A549 treated with Mapracorat at 1 μM for 4 hours (cell line): Measurements from ENCODE around the gene PCSK9. TPM values are rescaled to one million over a fixed set of nuclear protein-coding genes. Genes with fewer than 3 reads are reported as not detected.

ENCODE experiments used
- total RNA-seq: library from RNA; stranded (reverse); fragments of 200-300 nt; extraction: Qiagen RNA extraction; gene quantifications from 5 replicates; pipeline ENCODE4 v1.2.3, GENCODE V29; 2022

PCSK9 gene
- total RNA-seq: 2.0 to 3.8 TPM (median 3.0 TPM) in 5 replicates

DNA sequence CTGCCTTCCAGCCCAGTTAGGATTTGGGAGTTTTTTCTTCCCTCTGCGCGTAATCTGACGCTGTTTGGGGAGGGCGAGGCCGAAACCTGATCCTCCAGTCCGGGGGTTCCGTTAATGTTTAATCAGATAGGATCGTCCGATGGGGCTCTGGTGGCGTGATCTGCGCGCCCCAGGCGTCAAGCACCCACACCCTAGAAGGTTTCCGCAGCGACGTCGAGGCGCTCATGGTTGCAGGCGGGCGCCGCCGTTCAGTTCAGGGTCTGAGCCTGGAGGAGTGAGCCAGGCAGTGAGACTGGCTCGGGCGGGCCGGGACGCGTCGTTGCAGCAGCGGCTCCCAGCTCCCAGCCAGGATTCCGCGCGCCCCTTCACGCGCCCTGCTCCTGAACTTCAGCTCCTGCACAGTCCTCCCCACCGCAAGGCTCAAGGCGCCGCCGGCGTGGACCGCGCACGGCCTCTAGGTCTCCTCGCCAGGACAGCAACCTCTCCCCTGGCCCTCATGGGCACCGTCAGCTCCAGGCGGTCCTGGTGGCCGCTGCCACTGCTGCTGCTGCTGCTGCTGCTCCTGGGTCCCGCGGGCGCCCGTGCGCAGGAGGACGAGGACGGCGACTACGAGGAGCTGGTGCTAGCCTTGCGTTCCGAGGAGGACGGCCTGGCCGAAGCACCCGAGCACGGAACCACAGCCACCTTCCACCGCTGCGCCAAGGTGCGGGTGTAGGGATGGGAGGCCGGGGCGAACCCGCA lies at the start of gene PCSK9:
Gene PCSK9 (plus strand): TSS at position 207 of the 741 bp plus-strand sequence. CDS start 290 bp downstream, at position 497.

DNA sequence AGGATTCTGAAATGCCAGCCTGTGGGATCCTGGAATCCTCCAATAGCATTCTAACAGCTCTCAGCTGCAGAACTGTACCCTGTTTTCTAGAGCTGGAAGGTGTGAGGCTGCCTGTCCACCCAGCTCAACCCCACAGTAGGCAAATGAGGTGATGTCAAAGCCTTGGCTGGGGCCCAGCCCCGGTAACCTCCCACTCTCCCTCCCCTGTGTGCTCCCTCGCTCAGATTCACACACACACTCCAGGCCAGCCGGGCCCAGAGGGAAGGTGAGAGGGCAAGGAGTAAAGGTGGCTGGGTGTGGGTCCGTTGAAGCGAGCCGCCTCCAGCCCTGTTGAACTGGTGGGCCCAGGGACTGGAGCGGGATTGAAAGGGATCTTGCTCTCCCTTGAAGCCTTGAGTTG lies 40.7 kb upstream of the PCSK9 start, which contains the start of gene BSND:
Gene BSND (plus strand): TSS at position 257 of the 400 bp plus-strand sequence. CDS start 254 bp downstream, outside the sequence.

Other genes with a start within 250 kb of the PCSK9 start
- gene TTC22, start 238.2 kb upstream of the PCSK9 start, total RNA-seq: not detected in 5 replicates
- gene DHCR24, start 152.4 kb upstream of the PCSK9 start, total RNA-seq: 38.7 to 50.1 TPM (median 44.8 TPM) in 5 replicates
- gene TMEM61, start 58.9 kb upstream of the PCSK9 start, total RNA-seq: 0.49 to 0.86 TPM (median 0.63 TPM) in 5 replicates
- gene BSND, start 40.6 kb upstream of the PCSK9 start, total RNA-seq: not detected in 5 replicates
- gene USP24, start 175.8 kb downstream of the PCSK9 start, total RNA-seq: 13.1 to 14.0 TPM (median 13.7 TPM) in 5 replicates